Measurements from ENCODE around the gene GALNT7. TPM values are rescaled to one million over a fixed set of nuclear protein-coding genes. Genes with fewer than 3 reads are reported as not detected.

The GALNT7 gene
- total and polyA plus RNA-seq, 4 donors, result 0.65 to 13.0 (median 2.1) TPM

GRCh38 chr4:173325007-173325736, 156.6 kb downstream of the GALNT7 start:
- no peak overlapping the region for H3K9ac ChIP-seq (ENCODE audit: low read depth in 1 of 2, low read length in 2 of 2)

More at GRCh38 chr4:173325007-173325736, 156.6 kb downstream of the GALNT7 start:
- no peak for DNase-seq (ENCODE audit: low spot score)
- WGBS, result 97% methylated on average over 5 of the region's 5 CpGs
- no peak overlapping the region for H3K27ac ChIP-seq (ENCODE audit: low read depth in 1 of 2, low read length in 2 of 2)
- H3K9me3 ChIP-seq (ENCODE audit: control insufficient read depth in 4 of 4, low read length in 3 of 4), result no peaks in the 10 kb centered on the region
- TF ChIP-seq YY1 (IDR thresholded peaks at IDR 0.05) (no peak), MAX (IDR thresholded peaks at IDR 0.05) (no peak), EGR1 (IDR thresholded peaks at IDR 0.05; ENCODE audit: low read depth in 2 of 2) (no peak), SP1 (IDR thresholded peaks at IDR 0.05) (no peak), HNF4G (IDR thresholded peaks at IDR 0.05) (no peak), CTCF (IDR thresholded peaks at IDR 0.05; ENCODE audit: low read depth, low read length, missing input control) (no peak), TAF1 (conservative IDR thresholded peaks at IDR 0.05) (no peak), JUND (IDR thresholded peaks at IDR 0.05) (no peak), GABPA (IDR thresholded peaks at IDR 0.05 in 1 of 2, conservative IDR thresholded peaks at IDR 0.05 in 1 of 2) (no peak), FOXA1 (IDR thresholded peaks at IDR 0.05) (no peak), ZBTB33 (IDR thresholded peaks at IDR 0.05) (no peak), NR2F2 (IDR thresholded peaks at IDR 0.05) (no peak), RXRA (IDR thresholded peaks at IDR 0.05) (no peak), HNF4A (conservative IDR thresholded peaks at IDR 0.05) (no peak), REST (IDR thresholded peaks at IDR 0.05) (no peak), FOXA2 (IDR thresholded peaks at IDR 0.05) (no peak)
- no peaks in the 10 kb centered on the region for H3K27me3 ChIP-seq (ENCODE audit: control insufficient read depth in 4 of 4, insufficient read depth in 4 of 4, low read length in 3 of 4)
- no peaks in the 10 kb centered on the region for H3K4me1 ChIP-seq (ENCODE audit: control insufficient read depth in 4 of 4, insufficient read depth in 4 of 4, low read length in 3 of 4)
- no peak overlapping the region for H3K4me3 ChIP-seq (ENCODE audit: low read depth in 1 of 3, low read length in 3 of 3)
- H3K36me3 ChIP-seq (ENCODE audit: control insufficient read depth in 4 of 4, insufficient read depth in 3 of 4, low read depth in 1 of 4, low read length in 3 of 4), result no peaks in the 10 kb centered on the region
